Spleen (tissue), 11 donors: Measurements from ENCODE around the gene ADCY2. TPM values are rescaled to one million over a fixed set of nuclear protein-coding genes. Genes with fewer than 3 reads are reported as not detected.

Source experiments
- DNase-seq: peaks from one replicate; pipeline ENCODE4 v3.0.0-alpha.2; 2020
- H3K27ac ChIP-seq, 8 donors: fragments of 200-600 bp; sonication (generic) in 7 of 8; 1 replicate in 4 of 8; 2 replicates in 4 of 8; pipeline versions ENCODE4 v1.5.0 to v1.8.0; 2016 to 2021; ENCODE audit warnings: inconsistent platforms in 4 of 8, mild to moderate bottlenecking in 4 of 8, moderate library complexity in 1 of 8
- H3K27me3 ChIP-seq, 7 donors: fragments of 200-600 bp; sonication (generic) in 6 of 7; replicated peaks in 1 of 7; 1 replicate in 4 of 7; 2 replicates in 3 of 7; pipeline versions ENCODE4 v1.5.0 to v1.8.0; 2016 to 2021; ENCODE audit warnings: inconsistent platforms in 3 of 7, mild to moderate bottlenecking in 1 of 7
- H3K36me3 ChIP-seq, 6 donors: fragments of 200-600 bp; sonication (generic) in 5 of 6; 1 replicate in 4 of 6; 2 replicates in 2 of 6; pipeline versions ENCODE4 v1.5.0 to v1.8.0; 2016 to 2021; ENCODE audit warnings: inconsistent platforms in 2 of 6
- H3K4me1 ChIP-seq, 6 donors: fragments of 200-600 bp; sonication (generic) in 5 of 6; 1 replicate in 3 of 6; 2 replicates in 3 of 6; pipeline versions ENCODE4 v1.5.0 to v1.8.0; 2016 to 2021; ENCODE audit warnings: inconsistent platforms in 3 of 6
- H3K4me3 ChIP-seq, 8 donors: fragments of 200-600 bp; sonication (generic) in 7 of 8; 1 replicate in 4 of 8; 2 replicates in 4 of 8; pipeline versions ENCODE4 v1.5.0 to v1.8.0; 2016 to 2021; ENCODE audit warnings: inconsistent platforms in 4 of 8, mild to moderate bottlenecking in 4 of 8, moderate library complexity in 2 of 8
- H3K9me3 ChIP-seq, 8 donors: fragments of 200-600 bp; sonication (generic) in 7 of 8; 1 replicate in 4 of 8; 2 replicates in 4 of 8; pipeline versions ENCODE4 v1.5.0 to v1.8.0; 2016 to 2021; ENCODE audit warnings: inconsistent platforms in 4 of 8
- POLR2A ChIP-seq, 3 donors: fragments of 450-650 bp; IDR thresholded peaks; one replicate each; pipeline ENCODE4 v1.5.1; 2017; ENCODE audit warnings: antibody characterized with exemption in 3 of 3, mild to moderate bottlenecking in 1 of 3
- POLR2AphosphoS5 ChIP-seq, 3 donors: sonication (generic); formaldehyde crosslinking; IDR thresholded peaks; one replicate each; pipeline ENCODE4 v1.5.1; 2017; ENCODE audit warnings: antibody characterized with exemption in 3 of 3
- WGBS, 5 donors: extraction: QIAGEN DNeasy Blood & Tissue Kit in 3 of 5; methylation state at CpG; one replicate each; pipeline versions ENCODE4 v1.1.5 to v1.1.7; 2013 to 2018; 5-methylcytosine and 5-hydroxymethylcytosine counted together
- intact Hi-C: fragments of 100-400 bp; cut with DNase I; formaldehyde crosslinking; loops from one replicate; pipeline ENCODE4 v1.15.0; 2023; ENCODE audit warnings: low total_unique reads
- polyA plus RNA-seq, 3 donors: library from polyadenylated mRNA; stranded (reverse); fragments of 200-250 nt; gene quantifications; one replicate each; pipeline ENCODE4 v1.2.1, GENCODE V29; 2013
- total RNA-seq, 7 donors: library from RNA; depleted of rRNA in 3 of 7; stranded (reverse); fragments of >200 nt in 3 of 7; fragmentation: NEBNext Ultra II Directional in 4 of 7; extraction: Animal tissue kit (Norgen Biotek cat#: 25700) in 4 of 7; gene quantifications; one replicate each; pipeline versions ENCODE4 v1.1.0 to v1.2.1, GENCODE V29; 2016 to 2021
- TF ChIP-seq, protein P1 (sequence below), 11 experiments: fragments of 200-600 bp in 7 of 11; fragments of 450-650 bp in 4 of 11; sonication (generic) in 4 of 11; IDR thresholded peaks in 8 of 11; conservative IDR thresholded peaks in 3 of 11; 1 replicate in 7 of 11; 2 replicates in 4 of 11; pipeline versions ENCODE4 v1.4.0 to v1.8.0; 2016 to 2021; ENCODE audit warnings: antibody characterized with exemption in 11 of 11, inconsistent platforms in 4 of 11, mild to moderate bottlenecking in 1 of 11
- donor health status: healthy with polysubstance abuse.
- donor health status: DM: no; HTN: no; CAD: no; lungs with moderate emphysema.
- donor health status: DM: no; HTN: no; CAD: no.
- donor health status: Bipolar disorder and iron deficiency.
- donor health status: healthy.
- donor health status: DM: no; HTN: no; CAD: no.
- donor health status: DM: yes; HTN: yes; CAD: no.

Gene ADCY2
- total and polyA plus RNA-seq, 10 donors = 0.02 to 1.5 (median 0.18) TPM

GRCh38 chr5:7437836-7438235 lies 41.9 kb downstream of the ADCY2 start:
- intact Hi-C loops = no loop called here
- Histone ChIP-seq H3K4me3 (no peak overlapping the region), H3K27me3 (no peaks in the 10 kb centered on the region), H3K4me1 (no peaks in the 10 kb centered on the region), H3K27ac (no peak overlapping the region), H3K9me3 (peaks cover 0 to 5% (median 0%) of the 10 kb centered on the region in 8 donors), H3K36me3 (no peaks in the 10 kb centered on the region)
- no peak for DNase-seq
- 79 to 98% (median 93%) methylated on average over 1 of the region's 1 CpG for WGBS, 5 donors
- TF ChIP-seq, protein P1, sequence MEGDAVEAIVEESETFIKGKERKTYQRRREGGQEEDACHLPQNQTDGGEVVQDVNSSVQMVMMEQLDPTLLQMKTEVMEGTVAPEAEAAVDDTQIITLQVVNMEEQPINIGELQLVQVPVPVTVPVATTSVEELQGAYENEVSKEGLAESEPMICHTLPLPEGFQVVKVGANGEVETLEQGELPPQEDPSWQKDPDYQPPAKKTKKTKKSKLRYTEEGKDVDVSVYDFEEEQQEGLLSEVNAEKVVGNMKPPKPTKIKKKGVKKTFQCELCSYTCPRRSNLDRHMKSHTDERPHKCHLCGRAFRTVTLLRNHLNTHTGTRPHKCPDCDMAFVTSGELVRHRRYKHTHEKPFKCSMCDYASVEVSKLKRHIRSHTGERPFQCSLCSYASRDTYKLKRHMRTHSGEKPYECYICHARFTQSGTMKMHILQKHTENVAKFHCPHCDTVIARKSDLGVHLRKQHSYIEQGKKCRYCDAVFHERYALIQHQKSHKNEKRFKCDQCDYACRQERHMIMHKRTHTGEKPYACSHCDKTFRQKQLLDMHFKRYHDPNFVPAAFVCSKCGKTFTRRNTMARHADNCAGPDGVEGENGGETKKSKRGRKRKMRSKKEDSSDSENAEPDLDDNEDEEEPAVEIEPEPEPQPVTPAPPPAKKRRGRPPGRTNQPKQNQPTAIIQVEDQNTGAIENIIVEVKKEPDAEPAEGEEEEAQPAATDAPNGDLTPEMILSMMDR (IDR thresholded peaks at IDR 0.05 in 8 of 11, conservative IDR thresholded peaks at IDR 0.05 in 3 of 11) = no peak
- TF ChIP-seq POLR2AphosphoS5 (IDR thresholded peaks at IDR 0.05) = no peak
- no peak for TF ChIP-seq POLR2A (IDR thresholded peaks at IDR 0.05)

DNA sequence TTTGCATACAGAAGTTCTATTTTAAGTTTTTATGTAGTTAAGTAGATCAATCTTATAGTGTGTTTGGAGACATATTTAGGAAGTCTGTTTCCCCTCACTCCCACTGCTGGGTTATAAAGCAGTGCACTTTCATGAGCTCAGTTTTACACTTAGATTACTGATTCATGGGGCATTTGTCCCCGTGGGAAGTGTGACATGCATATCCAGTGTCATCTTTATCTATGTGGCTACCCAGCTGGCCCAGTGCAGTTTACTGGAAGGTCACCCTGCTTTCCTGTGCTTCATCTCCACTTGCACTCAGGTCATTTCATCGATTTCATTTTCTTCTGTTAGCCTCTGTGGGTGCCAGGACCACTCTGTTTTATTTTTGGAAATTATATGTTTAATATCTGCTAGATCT lies 49.1 kb downstream of the ADCY2 start:
- no peak overlapping the region for H3K27ac ChIP-seq
- H3K36me3 ChIP-seq = no peaks in the 10 kb centered on the region
- H3K27me3 ChIP-seq = no peaks in the 10 kb centered on the region
- TF ChIP-seq, protein P1 (IDR thresholded peaks at IDR 0.05 in 8 of 11, conservative IDR thresholded peaks at IDR 0.05 in 3 of 11) = no peak
- TF ChIP-seq POLR2AphosphoS5 (IDR thresholded peaks at IDR 0.05) (no peak), POLR2A (IDR thresholded peaks at IDR 0.05) (no peak)
- no peak for DNase-seq
- H3K4me1 ChIP-seq = no peaks in the 10 kb centered on the region
- intact Hi-C loops = no loop called here
- WGBS, 5 donors = 40 to 54% (median 41%) methylated on average over 2 of the region's 2 CpGs
- no peaks in the 10 kb centered on the region for H3K9me3 ChIP-seq
- no peak overlapping the region for H3K4me3 ChIP-seq

GRCh38 chr5:7445831-7446230 lies 49.9 kb downstream of the ADCY2 start:
- Histone ChIP-seq H3K27me3 (no peaks in the 10 kb centered on the region), H3K9me3 (no peaks in the 10 kb centered on the region), H3K4me1 (no peaks in the 10 kb centered on the region), H3K36me3 (no peaks in the 10 kb centered on the region), H3K27ac (no peak overlapping the region), H3K4me3 (no peak overlapping the region)
- intact Hi-C loops = no loop called here
- TF ChIP-seq POLR2AphosphoS5 (IDR thresholded peaks at IDR 0.05) (no peak), POLR2A (IDR thresholded peaks at IDR 0.05) (no peak)
- TF ChIP-seq, protein P1 (IDR thresholded peaks at IDR 0.05 in 8 of 11, conservative IDR thresholded peaks at IDR 0.05 in 3 of 11) = no peak
- WGBS, 5 donors = 76 to 87% (median 82%) methylated on average over 2 of the region's 2 CpGs
- DNase-seq = no peak

GRCh38 chr5:7446913-7447312 lies 51.0 kb downstream of the ADCY2 start:
- no peaks in the 10 kb centered on the region for H3K9me3 ChIP-seq
- H3K36me3 ChIP-seq = no peaks in the 10 kb centered on the region
- H3K4me1 ChIP-seq = no peaks in the 10 kb centered on the region
- no peak for DNase-seq
- H3K4me3 ChIP-seq = no peak overlapping the region
- intact Hi-C loops = no loop called here
- TF ChIP-seq, protein P1 (IDR thresholded peaks at IDR 0.05 in 8 of 11, conservative IDR thresholded peaks at IDR 0.05 in 3 of 11) = no peak
- TF ChIP-seq POLR2AphosphoS5 (IDR thresholded peaks at IDR 0.05) = no peak
- TF ChIP-seq POLR2A (IDR thresholded peaks at IDR 0.05) = no peak
- no peak overlapping the region for H3K27ac ChIP-seq
- H3K27me3 ChIP-seq = no peaks in the 10 kb centered on the region
- 85 to 92% (median 89%) methylated on average over 8 of the region's 8 CpGs for WGBS, 5 donors
